ENCODE results near the gene CACNG4.

DNA sequence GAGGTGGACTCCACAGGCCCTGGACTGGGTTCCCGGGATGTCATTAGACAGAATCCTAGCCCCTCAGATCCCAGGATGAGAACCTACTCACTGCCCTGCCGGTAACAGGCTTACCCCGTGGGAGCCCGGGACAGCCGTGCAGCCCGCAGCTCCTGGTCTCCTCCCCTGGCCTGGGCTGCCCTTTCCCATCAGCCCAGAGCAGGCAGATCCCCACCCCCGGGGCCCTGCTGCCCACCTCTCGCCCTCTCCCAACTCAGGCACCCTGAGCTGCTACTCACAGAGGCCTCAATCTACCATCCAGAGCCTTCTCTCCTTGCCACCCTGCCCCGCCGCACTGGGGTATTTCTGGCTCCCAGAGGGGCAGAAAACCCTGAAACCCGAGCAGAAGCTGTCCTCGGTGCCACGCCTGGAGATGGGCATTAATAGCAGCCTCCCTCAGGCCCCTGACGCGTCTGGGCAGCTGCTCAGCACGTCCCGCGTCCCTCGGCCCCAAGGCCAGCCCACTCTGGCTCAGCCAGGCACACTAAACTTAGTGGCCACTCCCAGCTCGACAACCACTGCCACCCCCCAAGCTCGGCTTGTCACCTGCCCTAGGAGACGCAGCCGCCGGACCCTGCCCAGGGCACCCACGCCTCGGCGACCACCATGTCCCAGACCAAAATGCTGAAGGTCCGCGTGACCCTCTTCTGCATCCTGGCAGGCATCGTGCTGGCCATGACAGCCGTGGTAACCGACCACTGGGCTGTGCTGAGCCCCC, 79.7 kb downstream of the CACNG4 start, which contains the start of gene CACNG1:
- TF ChIP-seq, protein P1, sequence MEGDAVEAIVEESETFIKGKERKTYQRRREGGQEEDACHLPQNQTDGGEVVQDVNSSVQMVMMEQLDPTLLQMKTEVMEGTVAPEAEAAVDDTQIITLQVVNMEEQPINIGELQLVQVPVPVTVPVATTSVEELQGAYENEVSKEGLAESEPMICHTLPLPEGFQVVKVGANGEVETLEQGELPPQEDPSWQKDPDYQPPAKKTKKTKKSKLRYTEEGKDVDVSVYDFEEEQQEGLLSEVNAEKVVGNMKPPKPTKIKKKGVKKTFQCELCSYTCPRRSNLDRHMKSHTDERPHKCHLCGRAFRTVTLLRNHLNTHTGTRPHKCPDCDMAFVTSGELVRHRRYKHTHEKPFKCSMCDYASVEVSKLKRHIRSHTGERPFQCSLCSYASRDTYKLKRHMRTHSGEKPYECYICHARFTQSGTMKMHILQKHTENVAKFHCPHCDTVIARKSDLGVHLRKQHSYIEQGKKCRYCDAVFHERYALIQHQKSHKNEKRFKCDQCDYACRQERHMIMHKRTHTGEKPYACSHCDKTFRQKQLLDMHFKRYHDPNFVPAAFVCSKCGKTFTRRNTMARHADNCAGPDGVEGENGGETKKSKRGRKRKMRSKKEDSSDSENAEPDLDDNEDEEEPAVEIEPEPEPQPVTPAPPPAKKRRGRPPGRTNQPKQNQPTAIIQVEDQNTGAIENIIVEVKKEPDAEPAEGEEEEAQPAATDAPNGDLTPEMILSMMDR (IDR thresholded peaks at IDR 0.05), result no peak
- no peak for TF ChIP-seq EZH2phosphoT487 (IDR thresholded peaks at IDR 0.05)
